OCI-LY3 (cell line): ENCODE measurements around the gene PPP1R14B.
A peak's percentile ranks its signal among the peaks of the same experiment; 100 is the strongest.

Source experiments
- H2AFZ ChIP-seq: fragments of 200-600, 300-600 bp; shearing (Covaris generic); 2 replicates; pipeline ENCODE4 v1.6.0; 2014; ENCODE audit warnings: antibody characterized with exemption, low read depth, low read length
- H3K27ac ChIP-seq: fragments of 200-600, 300-600 bp; sonication (generic); 2 replicates; pipeline ENCODE4 v1.5.1; 2014; ENCODE audit warnings: mild to moderate bottlenecking, low read length, moderate library complexity, mixed read lengths
- H3K27me3 ChIP-seq: fragments of 200-600, 300-600 bp; sonication (generic); 2 replicates; pipeline ENCODE4 v1.6.1; 2014; ENCODE audit warnings: low read depth, low read length, mixed read lengths
- H3K36me3 ChIP-seq: fragments of 200-600, 300-600 bp; sonication (generic); replicated peaks from 2 replicates; pipeline ENCODE3; 2014; ENCODE audit warnings: low read depth, low read length, mixed read lengths
- H3K4me1 ChIP-seq: fragments of 300-600, 200-600 bp; sonication (generic); 2 replicates; pipeline ENCODE4 v1.6.1; 2014; ENCODE audit warnings: low read length, mixed read lengths
- H3K4me2 ChIP-seq: fragments of 200-600, 300-600 bp; sonication (generic); 2 replicates; pipeline ENCODE4 v1.6.1; 2014; ENCODE audit warnings: low read length, mixed read lengths
- H3K4me3 ChIP-seq: fragments of 300-600, 200-600 bp; sonication (generic); 2 replicates; pipeline ENCODE4 v1.5.1; 2014; ENCODE audit warnings: antibody characterized with exemption, mild to moderate bottlenecking, low read length, moderate library complexity
- H3K79me2 ChIP-seq: fragments of 300-600, 200-600 bp; shearing (Covaris generic); 2 replicates; pipeline ENCODE4 v1.6.1; 2014; ENCODE audit warnings: mild to moderate bottlenecking, low read length, mixed read lengths
- H3K9ac ChIP-seq: fragments of 300-600, 200-600 bp; shearing (Covaris generic); 2 replicates; pipeline ENCODE4 v1.6.0; 2014; ENCODE audit warnings: mild to moderate bottlenecking, low read length, moderate library complexity
- H3K9me3 ChIP-seq: fragments of 200-600, 300-600 bp; shearing (Covaris generic); 2 replicates; pipeline ENCODE4 v1.6.1; 2014; ENCODE audit warnings: low read length, mixed read lengths; ENCODE audit not compliant: insufficient read depth
- H4K20me1 ChIP-seq: fragments of 200-600, 300-600 bp; sonication (generic); 2 replicates; pipeline ENCODE4 v1.6.1; 2016; ENCODE audit warnings: low read length, mixed read lengths; ENCODE audit not compliant: insufficient read depth
- CTCF ChIP-seq: fragments of 200-600, 300-600 bp; sonication (generic); IDR thresholded peaks from 2 replicates; pipeline ENCODE4 v1.5.1; 2014; ENCODE audit warnings: antibody characterized with exemption, low read length, low read depth
- EZH2phosphoT487 ChIP-seq: fragments of 200-600 bp; shearing (Covaris generic); IDR thresholded peaks from 2 replicates; pipeline ENCODE4 v1.6.1; 2018; ENCODE audit warnings: antibody characterized with exemption, mixed run types, low read depth

The PPP1R14B gene

GRCh38 chr11:64237484-64237951 is 9.2 kb downstream of the PPP1R14B start:
- TF ChIP-seq CTCF (no peak), EZH2phosphoT487 (no peak)
- no peak overlapping the region; the same call in 1 of the 2 replicates for H3K4me3 ChIP-seq
- no peak overlapping the region for H2AFZ ChIP-seq
- H3K79me2 ChIP-seq, result peaks cover 27% of the 10 kb centered on the region
- no peaks in the 10 kb centered on the region for H3K27me3 ChIP-seq
- H3K4me1 ChIP-seq, result peaks cover 56% of the 10 kb centered on the region
- peak overlapping the region; percentile 47; the same call in 1 of the 2 replicates for H3K9ac ChIP-seq
- H3K27ac ChIP-seq, result peak overlapping the region; percentile 89
- peaks cover 9% of the 10 kb centered on the region; the same call in 1 of the 2 replicates for H4K20me1 ChIP-seq
- H3K36me3 ChIP-seq, result peaks cover 34% of the 10 kb centered on the region
- H3K9me3 ChIP-seq, result no peaks in the 10 kb centered on the region
- peak overlapping the region; percentile 48 for H3K4me2 ChIP-seq

GRCh38 chr11:64235437-64236161 is 11.1 kb downstream of the PPP1R14B start:
- Histone ChIP-seq H2AFZ (no peak overlapping the region), H3K4me1 (peaks cover 53% of the 10 kb centered on the region), H3K27ac (peak overlapping the region; percentile 35; the same call in 1 of the 2 replicates), H3K9ac (peak overlapping the region; percentile 81), H3K4me2 (peak overlapping the region; percentile 99), H4K20me1 (peaks cover 9% of the 10 kb centered on the region; the same call in 1 of the 2 replicates), H3K27me3 (no peaks in the 10 kb centered on the region), H3K36me3 (peaks cover 31% of the 10 kb centered on the region), H3K79me2 (peaks cover 17% of the 10 kb centered on the region), H3K4me3 (peak overlapping the region; percentile 94), H3K9me3 (no peaks in the 10 kb centered on the region)
- TF ChIP-seq CTCF (no peak), EZH2phosphoT487 (no peak)

- no peaks in the 10 kb centered on the region for H3K27me3 ChIP-seq
- H3K9ac ChIP-seq, result peak overlapping the region; percentile 81
- H3K4me2 ChIP-seq, result peak overlapping the region; percentile 99
- H3K79me2 ChIP-seq, result peaks cover 13% of the 10 kb centered on the region
- H2AFZ ChIP-seq, result no peak overlapping the region
- H3K4me3 ChIP-seq, result peak overlapping the region; percentile 94
- peaks cover 30% of the 10 kb centered on the region for H3K36me3 ChIP-seq
- peaks cover 9% of the 10 kb centered on the region; the same call in 1 of the 2 replicates for H4K20me1 ChIP-seq
- H3K9me3 ChIP-seq, result no peaks in the 10 kb centered on the region
- H3K4me1 ChIP-seq, result peaks cover 47% of the 10 kb centered on the region
- H3K27ac ChIP-seq, result peak overlapping the region; percentile 35
- TF ChIP-seq CTCF, result no peak
- no peak for TF ChIP-seq EZH2phosphoT487
Measured at GRCh38 chr11:64234647-64235379, 11.9 kb downstream of the PPP1R14B start.
